Suprapubic skin (tissue), 4 donors: Measurements from ENCODE around the gene CRYBA1. TPM values are rescaled to one million over a fixed set of nuclear protein-coding genes. Genes with fewer than 3 reads are reported as not detected.
A peak's percentile ranks its signal among the peaks of the same experiment; 100 is the strongest.

Experiments used
- DNase-seq, 2 donors: peaks; one replicate each; pipeline ENCODE4 v3.0.0-alpha.2; 2019; ENCODE audit warnings: low spot score in 2 of 2
- H3K27ac ChIP-seq: fragments of 200-600 bp; sonication (generic); one replicate; pipeline ENCODE4 v1.5.1; 2019
- H3K27me3 ChIP-seq: fragments of 200-600 bp; sonication (generic); one replicate; pipeline ENCODE4 v1.5.1; 2019
- H3K36me3 ChIP-seq: fragments of 200-600 bp; sonication (generic); one replicate; pipeline ENCODE4 v1.5.1; 2019
- H3K4me1 ChIP-seq: fragments of 200-600 bp; sonication (generic); one replicate; pipeline ENCODE4 v1.5.1; 2019
- H3K4me3 ChIP-seq: fragments of 200-600 bp; sonication (generic); one replicate; pipeline ENCODE4 v1.5.1; 2019; ENCODE audit warnings: mild to moderate bottlenecking
- H3K9me3 ChIP-seq: fragments of 200-600 bp; sonication (generic); one replicate; pipeline ENCODE4 v1.5.1; 2019
- CTCF ChIP-seq, 2 donors: fragments of 200-600 bp in 1 of 2; fragments of 450-650 bp in 1 of 2; sonication (generic) in 1 of 2; IDR thresholded peaks; one replicate each; pipeline ENCODE4 v1.5.1; 2016 to 2019; ENCODE audit warnings: antibody characterized with exemption in 2 of 2, mild to moderate bottlenecking in 1 of 2, moderate library complexity in 1 of 2
- EP300 ChIP-seq: sonication (generic); formaldehyde crosslinking; IDR thresholded peaks from one replicate; pipeline ENCODE4 v1.6.1; 2017; ENCODE audit warnings: antibody characterized with exemption
- POLR2A ChIP-seq, 2 donors: fragments of 450-650 bp; IDR thresholded peaks; one replicate each; pipeline ENCODE4 v1.6.1; 2017; ENCODE audit warnings: antibody characterized with exemption in 2 of 2, mild to moderate bottlenecking in 2 of 2, moderate library complexity in 2 of 2
- POLR2AphosphoS5 ChIP-seq, 3 donors: sonication (generic); formaldehyde crosslinking; IDR thresholded peaks; one replicate each; pipeline ENCODE4 v1.6.1; 2017; ENCODE audit warnings: antibody characterized with exemption in 3 of 3
- WGBS: methylation state at CpG from one replicate; pipeline ENCODE4 v1.1.5; 2018; 5-methylcytosine and 5-hydroxymethylcytosine counted together
- total RNA-seq, 4 donors: library from RNA; depleted of rRNA; stranded (reverse); fragments of >200 nt; gene quantifications; one replicate each; pipeline ENCODE4 v1.1.0, GENCODE V29; 2016

CRYBA1 gene
- total RNA-seq, 4 donors from 2014 or later, result not detected

- Histone ChIP-seq H3K9me3 (no peaks in the 10 kb centered on the region), H3K27ac (no peak overlapping the region), H3K4me1 (peaks cover 34% of the 10 kb centered on the region), H3K36me3 (peaks cover 71% of the 10 kb centered on the region), H3K27me3 (no peaks in the 10 kb centered on the region), H3K4me3 (no peak overlapping the region)
- DNase-seq, result no peak
- TF ChIP-seq EP300 (no peak), CTCF (IDR thresholded peaks at IDR 0.05) (no peak), POLR2AphosphoS5 (IDR thresholded peaks at IDR 0.05) (no peak), POLR2A (IDR thresholded peaks at IDR 0.05) (no peak)
- 62% methylated on average over 5 of the region's 5 CpGs for WGBS
These were observed 36.8 kb downstream of the CRYBA1 start for GRCh38 chr17:29283496-29283895.

GRCh38 chr17:29283961-29284360, 37.3 kb downstream of the CRYBA1 start:
- WGBS, result 50% methylated on average over 2 of the region's 2 CpGs
- TF ChIP-seq CTCF (IDR thresholded peaks at IDR 0.05) (no peak), POLR2AphosphoS5 (IDR thresholded peaks at IDR 0.05) (no peak), POLR2A (IDR thresholded peaks at IDR 0.05) (no peak), EP300 (no peak)
- Histone ChIP-seq H3K36me3 (peaks cover 66% of the 10 kb centered on the region), H3K4me3 (no peak overlapping the region), H3K27ac (no peak overlapping the region), H3K4me1 (peaks cover 36% of the 10 kb centered on the region), H3K27me3 (no peaks in the 10 kb centered on the region), H3K9me3 (no peaks in the 10 kb centered on the region)
- DNase-seq, result no peak

GRCh38 chr17:29289852-29290251, 43.2 kb downstream of the CRYBA1 start:
- no peak for DNase-seq
- Histone ChIP-seq H3K9me3 (no peaks in the 10 kb centered on the region), H3K4me3 (peak overlapping the region; percentile 6), H3K27me3 (no peaks in the 10 kb centered on the region), H3K27ac (no peak overlapping the region), H3K36me3 (peaks cover 37% of the 10 kb centered on the region), H3K4me1 (peaks cover 58% of the 10 kb centered on the region)
- TF ChIP-seq POLR2A (IDR thresholded peaks at IDR 0.05) (no peak), POLR2AphosphoS5 (IDR thresholded peaks at IDR 0.05) (no peak), CTCF (IDR thresholded peaks at IDR 0.05) (no peak), EP300 (no peak)
- WGBS, result 87% methylated on average over 9 of the region's 9 CpGs

GRCh38 chr17:29291163-29291752, 44.6 kb downstream of the CRYBA1 start:
- H3K4me3 ChIP-seq, result peak overlapping the region; percentile 73
- H3K27me3 ChIP-seq, result no peaks in the 10 kb centered on the region
- peaks cover 58% of the 10 kb centered on the region for H3K4me1 ChIP-seq
- peak; percentile 43 to 82 for TF ChIP-seq CTCF (IDR thresholded peaks at IDR 0.05)
- TF ChIP-seq EP300, result no peak
- DNase-seq, result no peak
- no peaks in the 10 kb centered on the region for H3K9me3 ChIP-seq
- no peak overlapping the region for H3K27ac ChIP-seq
- 10% methylated on average over 5 of the region's 5 CpGs for WGBS
- H3K36me3 ChIP-seq, result peaks cover 23% of the 10 kb centered on the region

GRCh38 chr17:29292071-29292991, 45.7 kb downstream of the CRYBA1 start:
- peaks cover 58% of the 10 kb centered on the region for H3K4me1 ChIP-seq
- H3K36me3 ChIP-seq, result peaks cover 12% of the 10 kb centered on the region
- no peaks in the 10 kb centered on the region for H3K27me3 ChIP-seq
- peak overlapping the region; percentile 94 for H3K27ac ChIP-seq
- H3K4me3 ChIP-seq, result peak overlapping the region; percentile 73
- peak in 1 of 2 donors; percentile 17 for TF ChIP-seq POLR2A (IDR thresholded peaks at IDR 0.05)
- no peak for TF ChIP-seq CTCF (IDR thresholded peaks at IDR 0.05)
- no peak for TF ChIP-seq POLR2AphosphoS5 (IDR thresholded peaks at IDR 0.05)
- no peak for TF ChIP-seq EP300
- H3K9me3 ChIP-seq, result no peaks in the 10 kb centered on the region
- 1% methylated on average over 18 of the region's 77 CpGs for WGBS
- peak; percentile 87 to 88 for DNase-seq
